Lower leg skin (tissue), 3 donors: ENCODE results near the gene CSTB.

Source experiments
- CTCF ChIP-seq, 3 donors: fragments of 450-650 bp; IDR thresholded peaks; one replicate each; pipeline ENCODE4 v1.5.1; 2016; ENCODE audit warnings: antibody characterized with exemption in 3 of 3, mild to moderate bottlenecking in 3 of 3, moderate library complexity in 2 of 3
- POLR2A ChIP-seq, 2 donors: fragments of 450-650 bp; IDR thresholded peaks; one replicate each; pipeline ENCODE4 v1.6.1; 2016 to 2017; ENCODE audit warnings: antibody characterized with exemption in 2 of 2, mild to moderate bottlenecking in 1 of 2, moderate library complexity in 1 of 2

- no peak for TF ChIP-seq CTCF (IDR thresholded peaks at IDR 0.05)
- TF ChIP-seq POLR2A (IDR thresholded peaks at IDR 0.05) = no peak
Measured at GRCh38 chr21:43800566-43800965, 24.5 kb upstream of the CSTB start.
